ENCODE measurements around the gene CHST14.

CHST14 gene

DNA sequence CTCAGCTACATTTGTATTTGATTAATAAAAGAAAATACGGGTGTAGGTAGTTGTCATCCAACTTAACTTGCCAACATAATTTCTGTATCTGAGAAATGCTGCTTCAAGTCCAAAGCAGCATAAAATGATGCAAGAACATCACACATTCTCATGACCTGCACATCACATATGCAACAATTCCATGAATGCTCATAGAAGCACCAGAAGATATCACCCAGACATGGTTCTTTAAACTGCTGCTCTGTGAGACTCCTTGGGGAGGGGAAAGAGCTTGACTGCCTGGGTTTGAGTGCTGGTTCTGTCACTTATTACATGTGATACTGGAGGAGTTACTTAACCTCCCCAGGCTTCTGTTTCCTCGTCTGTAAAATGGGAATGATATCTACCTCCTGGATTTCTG, 39.4 kb downstream of the CHST14 start:
- TF ChIP-seq, protein P1, sequence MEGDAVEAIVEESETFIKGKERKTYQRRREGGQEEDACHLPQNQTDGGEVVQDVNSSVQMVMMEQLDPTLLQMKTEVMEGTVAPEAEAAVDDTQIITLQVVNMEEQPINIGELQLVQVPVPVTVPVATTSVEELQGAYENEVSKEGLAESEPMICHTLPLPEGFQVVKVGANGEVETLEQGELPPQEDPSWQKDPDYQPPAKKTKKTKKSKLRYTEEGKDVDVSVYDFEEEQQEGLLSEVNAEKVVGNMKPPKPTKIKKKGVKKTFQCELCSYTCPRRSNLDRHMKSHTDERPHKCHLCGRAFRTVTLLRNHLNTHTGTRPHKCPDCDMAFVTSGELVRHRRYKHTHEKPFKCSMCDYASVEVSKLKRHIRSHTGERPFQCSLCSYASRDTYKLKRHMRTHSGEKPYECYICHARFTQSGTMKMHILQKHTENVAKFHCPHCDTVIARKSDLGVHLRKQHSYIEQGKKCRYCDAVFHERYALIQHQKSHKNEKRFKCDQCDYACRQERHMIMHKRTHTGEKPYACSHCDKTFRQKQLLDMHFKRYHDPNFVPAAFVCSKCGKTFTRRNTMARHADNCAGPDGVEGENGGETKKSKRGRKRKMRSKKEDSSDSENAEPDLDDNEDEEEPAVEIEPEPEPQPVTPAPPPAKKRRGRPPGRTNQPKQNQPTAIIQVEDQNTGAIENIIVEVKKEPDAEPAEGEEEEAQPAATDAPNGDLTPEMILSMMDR (IDR thresholded peaks at IDR 0.05; ENCODE audit: low read depth, low read length) = no peak
- no peak for DNase-seq (ENCODE audit: extremely low read depth, low read depth)

DNA sequence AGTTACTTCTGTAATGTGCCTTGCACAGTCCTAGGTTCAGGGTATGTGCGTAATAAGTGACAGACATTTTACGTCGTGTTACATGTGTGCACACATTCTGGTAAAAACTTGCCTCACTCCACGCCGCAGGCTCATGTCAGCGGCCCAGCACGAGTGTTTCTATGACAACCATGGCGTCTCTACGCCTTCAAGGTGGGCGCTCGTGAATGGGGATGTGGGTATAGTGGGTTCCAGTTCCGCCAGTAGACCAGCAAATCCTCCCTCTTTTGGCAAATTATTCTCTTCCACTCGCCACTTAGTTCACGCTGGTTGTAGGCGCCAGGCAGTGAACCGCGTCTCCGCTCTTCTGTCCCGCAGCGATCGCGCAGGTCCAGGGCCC, 40.3 kb downstream of the CHST14 start:
- TF ChIP-seq, protein P1 (IDR thresholded peaks at IDR 0.05; ENCODE audit: low read depth, low read length) = no peak
- DNase-seq (ENCODE audit: extremely low read depth, low read depth) = no peak

DNA sequence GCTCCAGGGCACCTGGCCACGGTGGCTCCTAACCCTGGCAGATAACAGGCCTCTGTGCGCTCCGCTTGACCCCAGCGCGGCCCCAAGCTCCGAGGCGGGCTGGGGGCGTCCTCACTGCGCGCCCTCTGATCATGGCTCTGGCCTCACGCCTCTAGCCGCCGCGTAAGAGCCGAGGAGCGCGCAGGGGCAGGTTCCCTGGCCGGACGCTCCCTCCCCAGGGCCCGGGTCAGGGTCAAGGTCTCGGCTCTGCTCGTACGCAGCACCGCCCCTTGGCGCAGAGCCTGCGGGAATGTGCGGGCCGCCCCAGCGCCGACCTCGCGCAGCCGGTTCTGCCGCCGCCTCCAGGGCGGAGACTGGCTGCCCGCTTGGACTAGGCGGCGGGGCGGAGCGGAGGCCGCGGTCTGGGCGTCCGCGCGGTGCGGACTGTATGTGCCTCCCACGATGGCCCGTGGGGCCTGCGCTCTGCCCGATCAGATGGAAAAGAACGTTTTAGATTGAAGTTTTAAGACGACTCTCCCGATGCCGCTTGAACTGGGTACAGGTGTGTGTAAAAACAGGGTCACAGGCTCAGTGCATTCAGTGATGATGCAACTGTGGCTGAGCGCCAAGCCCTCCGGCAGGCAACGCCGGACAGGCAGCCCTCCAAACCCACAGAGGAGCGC, 40.8 kb downstream of the CHST14 start:
- no peak for DNase-seq (ENCODE audit: extremely low read depth, low read depth)
- TF ChIP-seq, protein P1 (IDR thresholded peaks at IDR 0.05; ENCODE audit: low read depth, low read length) = no peak

DNA sequence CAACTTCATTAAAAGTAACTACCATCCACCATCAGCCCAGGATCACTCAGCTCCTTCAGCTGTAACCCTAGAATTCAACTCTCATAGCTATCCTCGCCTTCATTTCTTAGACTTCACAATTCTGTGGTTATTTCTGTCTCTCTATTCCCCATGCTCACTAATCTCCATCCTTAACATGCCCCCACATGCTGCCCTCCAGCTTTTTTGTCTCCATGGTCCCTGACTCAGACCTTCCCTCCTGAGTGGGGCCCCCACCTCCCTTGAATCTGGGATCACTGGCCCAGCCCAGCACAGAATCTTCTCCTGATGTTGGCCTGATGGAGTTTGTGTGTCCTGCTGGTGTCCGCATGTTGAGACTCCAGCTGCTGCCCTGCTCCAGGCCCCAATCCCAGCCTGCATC, 41.7 kb downstream of the CHST14 start:
- DNase-seq (ENCODE audit: extremely low read depth, low read depth) = no peak

DNA sequence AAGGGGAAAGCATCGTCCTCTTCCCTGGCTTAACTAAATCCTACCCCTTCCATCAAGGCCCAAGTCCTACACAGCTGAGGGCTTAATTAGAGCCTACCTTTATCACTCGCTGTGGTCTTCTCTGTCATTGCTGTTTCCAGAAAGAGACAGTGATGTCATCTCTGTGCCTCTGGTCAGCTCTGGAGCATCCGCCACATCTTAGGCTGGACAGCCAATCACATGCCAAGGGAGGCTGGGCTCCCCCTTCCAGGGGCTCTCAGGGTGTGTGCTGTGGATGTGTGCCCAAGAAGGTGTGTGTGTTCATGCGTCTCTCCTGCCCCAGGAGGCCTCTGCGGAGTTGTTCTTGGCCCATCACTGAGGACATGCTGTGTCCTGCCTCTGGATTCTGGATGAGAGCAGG, 42.8 kb downstream of the CHST14 start:
- DNase-seq (ENCODE audit: extremely low read depth, low read depth) = no peak
- TF ChIP-seq, protein P1 (IDR thresholded peaks at IDR 0.05; ENCODE audit: low read depth, low read length) = no peak

More for the DNA sequence above, 41.7 kb downstream of the CHST14 start:
- TF ChIP-seq, protein P1 (IDR thresholded peaks at IDR 0.05; ENCODE audit: low read depth, low read length) = no peak

DNA sequence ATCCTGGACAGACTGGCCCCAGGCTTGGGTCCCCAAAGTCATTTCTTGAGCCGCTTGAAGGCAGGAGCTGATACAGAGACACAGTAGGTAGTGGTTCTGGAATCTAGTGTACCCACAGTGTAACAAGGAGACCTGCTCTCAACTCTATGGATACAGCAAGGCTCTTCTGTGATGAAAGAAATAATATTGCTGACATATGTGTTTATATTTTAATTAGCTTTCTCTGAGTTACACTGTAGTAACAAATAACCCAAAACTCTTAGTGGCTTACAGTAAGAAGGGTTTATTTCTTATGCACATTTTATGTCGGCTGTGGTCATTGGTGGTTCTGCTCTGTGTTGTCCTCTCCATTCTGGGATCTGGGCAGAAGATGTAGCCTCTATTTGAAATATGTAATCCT, 45.5 kb downstream of the CHST14 start:
- DNase-seq (ENCODE audit: extremely low read depth, low read depth) = no peak
- TF ChIP-seq, protein P1 (IDR thresholded peaks at IDR 0.05; ENCODE audit: low read depth, low read length) = no peak
